Left lung (tissue), 14 donors: ENCODE measurements around the gene EVI2B. TPM values are rescaled to one million over a fixed set of nuclear protein-coding genes. Genes with fewer than 3 reads are reported as not detected.
A peak's percentile ranks its signal among the peaks of the same experiment; 100 is the strongest.

Source experiments
- ATAC-seq: fragments of 200-7000 bp; cut with Tn5 transposase; one replicate; pipeline ENCODE4 v1.9.1; 2020; ENCODE audit warnings: moderate library complexity
- DNase-seq, 4 donors: peaks; one replicate each; pipeline ENCODE4 v3.0.0-alpha.2; 2013 to 2020
- H3K27ac ChIP-seq, 2 donors: fragments of 200-600 bp; sonication (generic) in 1 of 2; one replicate each; pipeline versions ENCODE4 v1.5.0 to v1.8.0; 2020 to 2021
- H3K27me3 ChIP-seq, 2 donors: fragments of 200-600 bp; sonication (generic) in 1 of 2; one replicate each; pipeline versions ENCODE4 v1.5.0 to v1.8.0; 2020 to 2021
- H3K36me3 ChIP-seq, 2 donors: fragments of 200-600 bp; sonication (generic) in 1 of 2; one replicate each; pipeline versions ENCODE4 v1.5.0 to v1.8.0; 2020 to 2021
- H3K4me1 ChIP-seq, 2 donors: fragments of 200-600 bp; one replicate each; pipeline ENCODE4 v1.8.0; 2021
- H3K4me3 ChIP-seq, 2 donors: fragments of 200-600 bp; sonication (generic) in 1 of 2; one replicate each; pipeline versions ENCODE4 v1.5.0 to v1.8.0; 2020 to 2021; ENCODE audit warnings: mild to moderate bottlenecking in 1 of 2
- H3K9me3 ChIP-seq, 2 donors: fragments of 200-600 bp; sonication (generic) in 1 of 2; one replicate each; pipeline versions ENCODE4 v1.5.0 to v1.8.0; 2020 to 2021
- intact Hi-C, 2 donors: fragments of 100-400 bp; cut with DNase I; formaldehyde crosslinking; loops; one replicate each; pipeline versions ENCODE4 v1.11.2 to v1.14.2; 2022
- long read RNA-seq, 12 donors: library from polyadenylated mRNA in 2 of 12; unstranded in 2 of 12; transcript quantifications; one replicate each; pipeline ENCODE4 v2.0.0 and lab custom pipeline, GENCODE V29; 2019 to 2026
- polyA plus RNA-seq, 6 donors: library from polyadenylated mRNA; unstranded; fragments of 120-200 nt; gene quantifications; one replicate each; pipeline ENCODE4 v1.2.1, GENCODE V29; 2013; ENCODE audit not compliant: insufficient read length in 6 of 6
- total RNA-seq, 2 donors: library from RNA; stranded (reverse); fragmentation: NEBNext Ultra II Directional; extraction: Animal tissue kit (Norgen Biotek cat#: 25700); gene quantifications; one replicate each; pipeline ENCODE4 v1.2.1, GENCODE V29; 2021
- TF ChIP-seq, protein P1 (sequence below), 2 donors: fragments of 200-600 bp; sonication (generic) in 1 of 2; IDR thresholded peaks; one replicate each; pipeline versions ENCODE4 v1.5.0 to v1.8.0; 2021; ENCODE audit warnings: antibody characterized with exemption in 2 of 2
- donor health status: DM: no; HTN: yes; CAD: no.
- donor health status: DM: no; HTN: no; CAD: no.

Gene EVI2B, protein sequence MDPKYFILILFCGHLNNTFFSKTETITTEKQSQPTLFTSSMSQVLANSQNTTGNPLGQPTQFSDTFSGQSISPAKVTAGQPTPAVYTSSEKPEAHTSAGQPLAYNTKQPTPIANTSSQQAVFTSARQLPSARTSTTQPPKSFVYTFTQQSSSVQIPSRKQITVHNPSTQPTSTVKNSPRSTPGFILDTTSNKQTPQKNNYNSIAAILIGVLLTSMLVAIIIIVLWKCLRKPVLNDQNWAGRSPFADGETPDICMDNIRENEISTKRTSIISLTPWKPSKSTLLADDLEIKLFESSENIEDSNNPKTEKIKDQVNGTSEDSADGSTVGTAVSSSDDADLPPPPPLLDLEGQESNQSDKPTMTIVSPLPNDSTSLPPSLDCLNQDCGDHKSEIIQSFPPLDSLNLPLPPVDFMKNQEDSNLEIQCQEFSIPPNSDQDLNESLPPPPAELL
- 10 to 100 TPM; 25.1 to 80.4 TPM for total RNA-seq
- 1 to 10 TPM; 2.2 to 4.3 (median 2.8) TPM for polyA plus RNA-seq
- long read RNA-seq, donor 1, partial matches to known transcripts = 0 of 3 reads
- long read RNA-seq, donor 1, other reads (novel, unspliced or antisense) = 0 of 3 reads
- long read RNA-seq, donor 2, partial matches to known transcripts = 0 of 2 reads
- long read RNA-seq, donor 2, other reads (novel, unspliced or antisense) = 0 of 2 reads
- long read RNA-seq, donor 3 = 0 reads
- long read RNA-seq, donor 4, transcript EVI2B-201 (2 exons, 1,999 nt) = major isoform, 7 of 9 reads
- long read RNA-seq, donor 4, partial matches to known transcripts = 0 of 9 reads
- long read RNA-seq, donor 4, other reads (novel, unspliced or antisense) = 2 of 9 reads
- long read RNA-seq, donor 5, partial matches to known transcripts = 0 of 1 reads
- long read RNA-seq, donor 5, other reads (novel, unspliced or antisense) = 0 of 1 reads
- long read RNA-seq, donor 6, partial matches to known transcripts = 0 of 2 reads
- long read RNA-seq, donor 6, other reads (novel, unspliced or antisense) = 0 of 2 reads
- long read RNA-seq, donor 7 = 0 reads
- long read RNA-seq, donor 8 = 0 reads
- long read RNA-seq, donor 9 = 0 reads
- long read RNA-seq, donor 10, transcript EVI2B-201 (2 exons, 1,999 nt) = major isoform, 11 of 12 reads
- long read RNA-seq, donor 10, partial matches to known transcripts = 0 of 12 reads
- long read RNA-seq, donor 10, other reads (novel, unspliced or antisense) = 1 of 12 reads
- long read RNA-seq, donor 11 = 0 reads
- long read RNA-seq, donor 12, partial matches to known transcripts = 0 of 1 reads
- long read RNA-seq, donor 12, other reads (novel, unspliced or antisense) = 0 of 1 reads

DNA sequence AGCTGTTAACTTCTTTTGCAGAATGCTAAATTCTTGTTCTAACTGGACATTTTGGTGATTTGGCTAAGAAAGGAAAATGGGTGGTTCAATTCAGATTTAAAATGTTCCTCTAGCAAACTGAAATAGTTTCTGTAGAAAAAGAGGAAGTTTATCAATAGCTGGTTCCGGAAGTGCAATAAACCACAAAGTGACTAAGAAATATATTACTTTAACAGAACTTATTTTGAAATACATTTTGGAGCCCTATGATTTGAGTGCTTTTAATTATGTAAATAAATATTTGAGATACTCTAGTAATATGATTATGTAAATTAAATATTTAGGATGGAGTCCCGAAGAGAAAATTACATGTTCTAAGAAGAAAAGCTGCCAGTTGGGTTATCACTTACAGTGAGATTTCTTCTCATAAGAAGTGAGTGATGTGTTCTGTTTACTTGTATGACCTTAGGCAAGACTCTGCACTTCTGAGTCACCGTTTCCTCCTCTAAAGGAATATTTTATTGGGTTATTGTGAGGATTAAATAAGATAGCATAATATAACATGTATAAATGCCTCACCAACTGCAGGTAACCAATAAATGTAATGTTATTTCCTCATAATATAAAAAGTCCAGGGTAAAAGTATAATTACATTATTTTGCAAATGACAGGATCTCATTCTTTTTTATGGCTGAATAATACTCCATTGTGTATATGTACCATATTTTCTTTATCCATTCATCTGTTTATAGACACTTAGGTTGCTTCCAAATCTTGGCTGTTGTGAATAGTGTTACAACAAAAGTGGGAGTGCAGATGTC is at the start of gene EVI2B:
Gene EVI2B (minus strand): TSS at position 73 of the 800 bp plus-strand sequence. CDS start 8,445 bp downstream, outside the sequence.
- intact Hi-C loops = no loop called here
- Histone ChIP-seq H3K27me3 (no peaks in the 10 kb centered on the region), H3K27ac (peak within 1 kb of the TSS; percentile 60 to 95), H3K36me3 (no peaks in the 10 kb centered on the region), H3K9me3 (no peaks in the 10 kb centered on the region), H3K4me3 (peak within 1 kb of the TSS; percentile 8 to 44), H3K4me1 (peaks cover 0 to 43% of the 10 kb centered on the region in 2 donors)
- ATAC-seq = peak; percentile 42
- DNase-seq = no peak
- TF ChIP-seq, protein P1, sequence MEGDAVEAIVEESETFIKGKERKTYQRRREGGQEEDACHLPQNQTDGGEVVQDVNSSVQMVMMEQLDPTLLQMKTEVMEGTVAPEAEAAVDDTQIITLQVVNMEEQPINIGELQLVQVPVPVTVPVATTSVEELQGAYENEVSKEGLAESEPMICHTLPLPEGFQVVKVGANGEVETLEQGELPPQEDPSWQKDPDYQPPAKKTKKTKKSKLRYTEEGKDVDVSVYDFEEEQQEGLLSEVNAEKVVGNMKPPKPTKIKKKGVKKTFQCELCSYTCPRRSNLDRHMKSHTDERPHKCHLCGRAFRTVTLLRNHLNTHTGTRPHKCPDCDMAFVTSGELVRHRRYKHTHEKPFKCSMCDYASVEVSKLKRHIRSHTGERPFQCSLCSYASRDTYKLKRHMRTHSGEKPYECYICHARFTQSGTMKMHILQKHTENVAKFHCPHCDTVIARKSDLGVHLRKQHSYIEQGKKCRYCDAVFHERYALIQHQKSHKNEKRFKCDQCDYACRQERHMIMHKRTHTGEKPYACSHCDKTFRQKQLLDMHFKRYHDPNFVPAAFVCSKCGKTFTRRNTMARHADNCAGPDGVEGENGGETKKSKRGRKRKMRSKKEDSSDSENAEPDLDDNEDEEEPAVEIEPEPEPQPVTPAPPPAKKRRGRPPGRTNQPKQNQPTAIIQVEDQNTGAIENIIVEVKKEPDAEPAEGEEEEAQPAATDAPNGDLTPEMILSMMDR (IDR thresholded peaks at IDR 0.05) = no peak

DNA sequence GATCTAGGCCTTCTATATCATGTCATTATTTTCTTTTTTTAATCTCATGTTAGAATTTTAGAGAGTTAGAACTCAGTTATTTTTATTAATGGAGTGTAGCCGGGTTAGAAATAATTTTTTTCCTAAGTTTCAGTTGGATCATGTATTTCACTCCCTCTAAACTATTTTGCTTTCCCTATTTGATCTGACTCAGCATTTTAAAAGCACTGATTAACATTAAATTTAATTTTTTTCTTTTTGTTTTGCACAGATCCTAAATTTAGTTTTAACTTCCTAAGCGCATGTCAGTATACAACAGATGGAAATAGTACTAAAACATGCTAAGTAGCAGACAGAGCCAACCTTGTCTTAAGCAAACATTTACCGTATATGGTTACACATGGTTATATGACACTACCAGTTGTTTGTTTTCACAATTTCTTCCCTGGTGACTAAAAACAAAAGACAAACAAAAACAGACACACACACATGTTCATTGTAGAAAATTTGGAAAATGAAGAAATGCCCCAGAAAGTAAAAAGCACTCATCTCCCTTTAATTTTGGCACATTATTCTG is 44.1 kb upstream of the EVI2B start:
- Histone ChIP-seq H3K9me3 (no peaks in the 10 kb centered on the region), H3K27me3 (no peaks in the 10 kb centered on the region), H3K4me1 (peaks cover 0 to 3% of the 10 kb centered on the region in 2 donors), H3K36me3 (peaks cover 0 to 53% of the 10 kb centered on the region in 2 donors), H3K27ac (no peak overlapping the region), H3K4me3 (no peak overlapping the region)
- DNase-seq (peak in 2 of 4 donors; percentile 49 to 75), ATAC-seq (no peak)
- TF ChIP-seq, protein P1 (IDR thresholded peaks at IDR 0.05) = no peak
- intact Hi-C loops = no loop called here

DNA sequence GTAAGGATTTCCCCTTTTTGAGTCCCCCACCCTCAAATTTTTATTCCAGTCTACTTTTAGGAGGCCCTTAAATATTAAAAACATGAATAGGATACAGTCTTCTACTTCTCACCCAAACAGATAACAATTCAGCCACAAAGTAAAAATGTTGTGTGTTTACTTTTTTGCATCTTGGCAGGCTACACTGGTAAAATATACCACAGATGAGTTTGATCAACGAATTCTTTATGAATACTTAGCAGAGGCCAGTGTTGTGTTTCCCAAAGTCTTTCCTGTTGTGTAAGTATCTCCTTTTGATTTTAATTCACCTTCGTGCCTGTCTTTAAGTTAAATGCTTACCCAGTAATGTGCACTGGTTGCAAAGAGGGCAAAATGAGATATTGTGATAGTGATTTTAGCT is 43.2 kb upstream of the EVI2B start:
- Histone ChIP-seq H3K27me3 (no peaks in the 10 kb centered on the region), H3K27ac (no peak overlapping the region), H3K36me3 (peaks cover 0 to 57% of the 10 kb centered on the region in 2 donors), H3K9me3 (no peaks in the 10 kb centered on the region), H3K4me1 (peaks cover 0 to 3% of the 10 kb centered on the region in 2 donors), H3K4me3 (no peak overlapping the region)
- no peak for ATAC-seq
- no peak for DNase-seq
- TF ChIP-seq, protein P1 (IDR thresholded peaks at IDR 0.05) = no peak
- intact Hi-C loops = no loop called here

DNA sequence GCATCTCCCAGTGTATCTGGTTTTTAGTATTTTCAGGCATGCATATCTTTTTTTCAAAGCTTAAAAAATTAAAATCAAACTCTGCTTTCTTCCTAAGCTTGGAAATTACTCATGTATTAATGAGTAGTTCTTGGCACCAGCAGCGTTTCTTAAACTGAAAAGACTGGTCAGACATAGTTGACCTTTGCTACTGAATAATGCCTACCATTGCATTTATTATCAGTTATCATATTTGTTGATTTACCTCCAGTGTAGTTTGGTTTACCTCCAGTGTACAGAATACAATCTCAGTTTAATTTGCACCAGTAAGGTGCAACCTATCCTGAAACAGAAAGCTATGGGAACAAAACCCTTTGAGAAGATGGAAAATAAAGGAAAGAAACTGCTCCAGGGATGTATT is 42.1 kb upstream of the EVI2B start:
- Histone ChIP-seq H3K4me1 (peaks cover 0 to 3% of the 10 kb centered on the region in 2 donors), H3K4me3 (no peak overlapping the region), H3K36me3 (peaks cover 0 to 54% of the 10 kb centered on the region in 2 donors), H3K27ac (no peak overlapping the region), H3K27me3 (no peaks in the 10 kb centered on the region), H3K9me3 (no peaks in the 10 kb centered on the region)
- no peak for DNase-seq
- TF ChIP-seq, protein P1 (IDR thresholded peaks at IDR 0.05) = no peak
- no peak for ATAC-seq
- intact Hi-C loops = no loop called here
